Measurements from ENCODE around the gene CLDN16. TPM values are rescaled to one million over a fixed set of nuclear protein-coding genes. Genes with fewer than 3 reads are reported as not detected.

CLDN16 gene, protein sequence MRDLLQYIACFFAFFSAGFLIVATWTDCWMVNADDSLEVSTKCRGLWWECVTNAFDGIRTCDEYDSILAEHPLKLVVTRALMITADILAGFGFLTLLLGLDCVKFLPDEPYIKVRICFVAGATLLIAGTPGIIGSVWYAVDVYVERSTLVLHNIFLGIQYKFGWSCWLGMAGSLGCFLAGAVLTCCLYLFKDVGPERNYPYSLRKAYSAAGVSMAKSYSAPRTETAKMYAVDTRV
- total RNA-seq (2014; rRNA removed; shearing (Covaris generic); ENCODE audit: low replicate concordance): not detected in 2 replicates

DNA sequence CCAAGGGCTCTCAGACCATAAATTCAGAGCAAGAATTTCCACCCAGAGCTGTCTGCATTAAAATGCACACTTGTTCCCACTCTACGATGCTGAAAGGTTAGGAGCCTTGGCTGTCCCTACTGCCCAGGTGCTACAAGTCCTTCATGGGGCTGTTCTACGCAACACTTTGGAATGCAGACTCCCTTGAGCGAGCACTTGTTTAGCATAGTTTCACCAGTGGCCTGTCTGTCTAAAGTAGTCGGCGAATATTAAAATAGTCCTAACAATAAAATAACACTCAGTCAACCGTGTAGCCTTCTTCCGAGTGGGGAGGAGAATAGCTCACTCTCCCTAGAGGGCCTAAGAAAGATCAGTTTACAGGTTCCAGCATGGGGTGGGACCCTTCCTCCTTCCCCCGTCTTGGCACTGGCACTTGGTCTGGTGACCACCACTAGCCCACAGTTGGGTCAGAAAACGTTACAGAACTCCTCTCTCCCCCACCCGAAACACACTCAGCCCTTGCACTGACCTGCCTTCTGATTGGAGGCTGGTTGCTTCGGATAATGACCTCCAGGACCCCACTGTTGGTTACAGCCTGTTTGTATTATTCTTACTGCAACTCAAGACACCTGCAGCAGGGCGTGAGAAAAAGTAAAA lies at the start of gene CLDN16:
CLDN16 (plus strand) TSS at position 586 of the 636 bp plus-strand sequence. CDS start 167 bp downstream, outside the sequence.
- no peak within 1 kb of the TSS for H2AFZ ChIP-seq (ENCODE audit: low read length)
- H4K20me1 ChIP-seq (ENCODE audit: insufficient read depth, low read depth, low read length): no peaks in the 10 kb centered on the region
- H3K4me1 ChIP-seq (ENCODE audit: low read length): peaks cover 6% of the 10 kb centered on the region
- H3K4me2 ChIP-seq (ENCODE audit: low read depth, low read length, poor library complexity, severe bottlenecking): no peak within 1 kb of the TSS
- H3K27me3 ChIP-seq (ENCODE audit: low read length): no peaks in the 10 kb centered on the region
- H3K4me3 ChIP-seq (ENCODE audit: low read length): no peak within 1 kb of the TSS
- no peaks in the 10 kb centered on the region for H3K36me3 ChIP-seq (ENCODE audit: insufficient read depth, low read length)
- no peak within 1 kb of the TSS for H3K27ac ChIP-seq (ENCODE audit: low read length)
- H3K9ac ChIP-seq (ENCODE audit: low read length): no peak within 1 kb of the TSS
- no peaks in the 10 kb centered on the region for H3K9me3 ChIP-seq (ENCODE audit: low read length)
- DNase-seq: no peak
- no peaks in the 10 kb centered on the region for H3K79me2 ChIP-seq (ENCODE audit: low read length)
- H3K9me2 ChIP-seq (replicated peaks; ENCODE audit: insufficient read depth, low read length): no peaks in the 10 kb centered on the region

- Histone ChIP-seq H3K4me1 (ENCODE audit: low read length) (no peaks in the 10 kb centered on the region), H3K9me3 (ENCODE audit: low read length) (peaks cover 5% of the 10 kb centered on the region; the same call in 1 of the 2 replicates), H3K4me3 (ENCODE audit: low read length) (no peak overlapping the region), H3K36me3 (ENCODE audit: insufficient read depth, low read length) (no peaks in the 10 kb centered on the region), H3K9me2 (replicated peaks; ENCODE audit: insufficient read depth, low read length) (no peaks in the 10 kb centered on the region), H3K27me3 (ENCODE audit: low read length) (no peaks in the 10 kb centered on the region), H3K9ac (ENCODE audit: low read length) (no peak overlapping the region), H3K79me2 (ENCODE audit: low read length) (no peaks in the 10 kb centered on the region), H3K4me2 (ENCODE audit: low read depth, low read length, poor library complexity, severe bottlenecking) (no peak overlapping the region), H3K27ac (ENCODE audit: low read length) (no peak overlapping the region), H2AFZ (ENCODE audit: low read length) (no peak overlapping the region), H4K20me1 (ENCODE audit: insufficient read depth, low read depth, low read length) (no peaks in the 10 kb centered on the region)
- no peak for DNase-seq
Measured at GRCh38 chr3:190338717-190339116, 49.2 kb upstream of the CLDN16 start.

GRCh38 chr3:190339130-190339529 lies 48.8 kb upstream of the CLDN16 start:
- no peak overlapping the region for H3K4me3 ChIP-seq (ENCODE audit: low read length)
- H3K9ac ChIP-seq (ENCODE audit: low read length): no peak overlapping the region
- no peak overlapping the region for H3K27ac ChIP-seq (ENCODE audit: low read length)
- H2AFZ ChIP-seq (ENCODE audit: low read length): no peak overlapping the region
- H3K9me3 ChIP-seq (ENCODE audit: low read length): peaks cover 5% of the 10 kb centered on the region; the same call in 1 of the 2 replicates
- no peaks in the 10 kb centered on the region for H3K27me3 ChIP-seq (ENCODE audit: low read length)
- no peaks in the 10 kb centered on the region for H3K36me3 ChIP-seq (ENCODE audit: insufficient read depth, low read length)
- H3K9me2 ChIP-seq (replicated peaks; ENCODE audit: insufficient read depth, low read length): no peaks in the 10 kb centered on the region
- no peaks in the 10 kb centered on the region for H3K4me1 ChIP-seq (ENCODE audit: low read length)
- DNase-seq: no peak
- no peak overlapping the region for H3K4me2 ChIP-seq (ENCODE audit: low read depth, low read length, poor library complexity, severe bottlenecking)
- H3K79me2 ChIP-seq (ENCODE audit: low read length): no peaks in the 10 kb centered on the region
- H4K20me1 ChIP-seq (ENCODE audit: insufficient read depth, low read depth, low read length): no peaks in the 10 kb centered on the region

- H3K27ac ChIP-seq (ENCODE audit: low read length): no peak overlapping the region
- H3K4me2 ChIP-seq (ENCODE audit: low read depth, low read length, poor library complexity, severe bottlenecking): no peak overlapping the region
- no peaks in the 10 kb centered on the region for H3K79me2 ChIP-seq (ENCODE audit: low read length)
- H3K4me1 ChIP-seq (ENCODE audit: low read length): no peaks in the 10 kb centered on the region
- H3K4me3 ChIP-seq (ENCODE audit: low read length): no peak overlapping the region
- no peaks in the 10 kb centered on the region for H3K9me2 ChIP-seq (replicated peaks; ENCODE audit: insufficient read depth, low read length)
- H3K36me3 ChIP-seq (ENCODE audit: insufficient read depth, low read length): no peaks in the 10 kb centered on the region
- no peak overlapping the region for H3K9ac ChIP-seq (ENCODE audit: low read length)
- peaks cover 5% of the 10 kb centered on the region; the same call in 1 of the 2 replicates for H3K9me3 ChIP-seq (ENCODE audit: low read length)
- no peak for DNase-seq
- H4K20me1 ChIP-seq (ENCODE audit: insufficient read depth, low read depth, low read length): no peaks in the 10 kb centered on the region
- no peaks in the 10 kb centered on the region for H3K27me3 ChIP-seq (ENCODE audit: low read length)
- H2AFZ ChIP-seq (ENCODE audit: low read length): no peak overlapping the region
Measured at GRCh38 chr3:190340071-190340470, 47.9 kb upstream of the CLDN16 start.

DNA sequence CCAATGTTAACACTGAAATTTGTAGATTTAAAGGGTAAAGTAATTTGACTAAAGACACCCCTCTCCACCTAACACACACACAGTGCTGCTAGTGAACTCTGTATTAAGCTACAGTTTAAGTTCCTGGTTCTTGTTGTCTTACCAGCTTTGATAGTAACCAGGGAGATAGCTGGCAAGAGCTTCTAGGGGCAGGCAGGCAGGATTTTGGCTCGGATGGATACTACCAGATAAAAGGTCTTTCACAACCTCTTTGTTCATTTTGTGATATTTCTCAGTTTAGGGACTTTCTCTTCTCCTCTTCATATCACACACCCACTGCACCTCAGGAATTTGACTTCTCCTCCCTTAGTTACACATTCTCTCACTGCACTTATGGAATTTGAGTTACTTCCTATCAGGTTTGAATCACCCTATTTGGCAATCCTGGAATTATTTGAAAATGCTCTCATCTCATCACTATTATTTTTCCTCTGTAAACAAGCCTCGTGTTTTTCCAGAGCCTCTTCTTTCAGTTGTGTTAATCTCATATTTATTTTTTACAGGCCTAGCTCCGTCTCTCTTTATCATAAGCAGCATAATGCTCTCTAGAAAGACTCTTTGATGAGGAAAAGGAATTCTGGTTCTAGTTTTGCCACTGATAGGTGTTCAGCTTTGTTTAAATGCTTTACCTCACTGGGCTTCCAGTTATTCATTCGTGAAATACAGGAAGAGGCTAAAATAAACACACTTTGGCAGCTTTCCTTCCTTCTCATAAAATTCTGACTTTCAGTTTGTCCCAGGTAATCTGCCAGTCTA lies 42.7 kb upstream of the CLDN16 start:
- Histone ChIP-seq H3K27ac (ENCODE audit: low read length) (no peak overlapping the region), H3K27me3 (ENCODE audit: low read length) (no peaks in the 10 kb centered on the region), H3K4me3 (ENCODE audit: low read length) (no peak overlapping the region), H3K9me2 (replicated peaks; ENCODE audit: insufficient read depth, low read length) (no peaks in the 10 kb centered on the region), H3K4me1 (ENCODE audit: low read length) (no peaks in the 10 kb centered on the region), H3K9me3 (ENCODE audit: low read length) (peaks cover 6% of the 10 kb centered on the region; the same call in 1 of the 2 replicates), H3K36me3 (ENCODE audit: insufficient read depth, low read length) (no peaks in the 10 kb centered on the region), H2AFZ (ENCODE audit: low read length) (no peak overlapping the region), H3K9ac (ENCODE audit: low read length) (no peak overlapping the region), H3K4me2 (ENCODE audit: low read depth, low read length, poor library complexity, severe bottlenecking) (no peak overlapping the region), H4K20me1 (ENCODE audit: insufficient read depth, low read depth, low read length) (no peaks in the 10 kb centered on the region), H3K79me2 (ENCODE audit: low read length) (no peaks in the 10 kb centered on the region)
- no peak for DNase-seq

DNA sequence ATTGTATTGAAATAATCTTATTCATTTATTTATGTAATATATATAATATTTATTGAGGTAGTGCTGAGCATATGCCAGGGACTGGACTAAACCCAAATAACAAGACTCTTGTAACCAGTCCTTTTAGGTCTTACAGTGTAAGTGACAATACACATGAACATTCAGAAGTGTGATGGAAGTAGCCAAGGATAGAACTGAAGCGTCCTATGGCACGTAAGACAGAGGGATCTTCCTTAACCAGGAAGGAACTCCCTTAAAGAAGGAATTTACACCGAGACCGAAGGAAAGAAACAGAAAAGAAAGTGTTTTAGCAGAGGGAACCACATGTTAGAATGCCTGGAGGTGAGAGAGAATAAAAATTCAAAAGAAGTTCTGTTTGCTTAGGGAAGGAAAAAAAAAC lies 42.1 kb upstream of the CLDN16 start:
- no peak overlapping the region for H3K9ac ChIP-seq (ENCODE audit: low read length)
- no peaks in the 10 kb centered on the region for H3K4me1 ChIP-seq (ENCODE audit: low read length)
- no peaks in the 10 kb centered on the region for H3K9me2 ChIP-seq (replicated peaks; ENCODE audit: insufficient read depth, low read length)
- no peaks in the 10 kb centered on the region for H3K27me3 ChIP-seq (ENCODE audit: low read length)
- no peak overlapping the region for H3K4me3 ChIP-seq (ENCODE audit: low read length)
- no peak overlapping the region for H2AFZ ChIP-seq (ENCODE audit: low read length)
- DNase-seq: no peak
- H3K9me3 ChIP-seq (ENCODE audit: low read length): peaks cover 6% of the 10 kb centered on the region; the same call in 1 of the 2 replicates
- H3K79me2 ChIP-seq (ENCODE audit: low read length): no peaks in the 10 kb centered on the region
- no peaks in the 10 kb centered on the region for H4K20me1 ChIP-seq (ENCODE audit: insufficient read depth, low read depth, low read length)
- H3K27ac ChIP-seq (ENCODE audit: low read length): no peak overlapping the region
- no peak overlapping the region for H3K4me2 ChIP-seq (ENCODE audit: low read depth, low read length, poor library complexity, severe bottlenecking)
- no peaks in the 10 kb centered on the region for H3K36me3 ChIP-seq (ENCODE audit: insufficient read depth, low read length)

DNA sequence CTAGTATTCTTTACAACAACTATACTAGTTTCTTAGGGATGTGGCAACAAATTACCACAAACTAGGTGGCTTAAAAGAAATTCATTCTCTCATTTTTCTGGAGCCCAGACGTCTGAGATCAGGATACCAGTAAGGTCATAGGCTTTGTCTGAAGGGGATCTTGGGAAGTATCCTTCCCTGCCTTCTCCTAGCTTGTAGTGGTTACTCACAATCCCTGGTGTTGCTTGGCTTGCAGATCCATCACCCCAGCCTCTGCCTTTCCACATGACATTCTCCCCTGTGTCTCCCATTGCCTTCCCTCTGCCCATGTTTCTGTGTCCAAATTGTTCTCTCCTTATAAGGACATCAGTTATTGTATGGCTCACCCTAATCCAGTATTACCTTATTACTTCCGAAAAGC lies 41.4 kb upstream of the CLDN16 start:
- Histone ChIP-seq H3K4me1 (ENCODE audit: low read length) (no peaks in the 10 kb centered on the region), H3K9me2 (replicated peaks; ENCODE audit: insufficient read depth, low read length) (no peaks in the 10 kb centered on the region), H3K27ac (ENCODE audit: low read length) (no peak overlapping the region), H3K9ac (ENCODE audit: low read length) (no peak overlapping the region), H3K79me2 (ENCODE audit: low read length) (no peaks in the 10 kb centered on the region), H4K20me1 (ENCODE audit: insufficient read depth, low read depth, low read length) (no peaks in the 10 kb centered on the region), H3K27me3 (ENCODE audit: low read length) (no peaks in the 10 kb centered on the region), H2AFZ (ENCODE audit: low read length) (no peak overlapping the region), H3K4me2 (ENCODE audit: low read depth, low read length, poor library complexity, severe bottlenecking) (no peak overlapping the region), H3K4me3 (ENCODE audit: low read length) (no peak overlapping the region), H3K36me3 (ENCODE audit: insufficient read depth, low read length) (no peaks in the 10 kb centered on the region), H3K9me3 (ENCODE audit: low read length) (0 out of 2 replicates have a peak, but pooled peaks cover 6% of the 10 kb centered on the region)
- no peak for DNase-seq

DNA sequence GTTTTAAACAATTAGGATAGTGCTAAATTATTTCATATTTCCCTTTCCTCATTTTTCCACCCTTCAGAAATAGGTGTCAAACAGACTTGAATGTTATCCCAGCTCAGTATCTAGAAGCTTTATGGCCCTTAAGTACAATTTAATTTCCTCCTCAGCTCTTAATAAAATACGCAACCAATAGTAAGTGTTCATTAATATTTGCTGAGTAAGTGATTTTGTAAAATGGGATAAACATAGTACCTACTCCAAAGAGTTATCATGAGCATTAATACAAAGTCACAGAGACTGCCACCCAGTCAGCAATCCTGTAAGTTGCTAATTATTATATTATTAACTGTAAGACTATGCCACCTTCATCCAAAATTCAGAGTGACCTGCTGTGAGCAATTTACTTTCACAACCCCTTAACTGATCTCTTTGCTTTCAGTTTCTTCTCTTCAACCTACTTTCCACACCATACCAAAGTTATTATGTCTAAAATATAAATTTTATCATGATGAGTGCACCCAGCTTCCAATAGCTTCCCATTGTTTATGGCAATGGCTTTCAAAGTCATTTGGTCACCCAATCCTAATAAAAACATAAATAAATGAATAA lies 35.0 kb upstream of the CLDN16 start:
- no peak overlapping the region for H3K9ac ChIP-seq (ENCODE audit: low read length)
- H3K79me2 ChIP-seq (ENCODE audit: low read length): no peaks in the 10 kb centered on the region
- H3K4me3 ChIP-seq (ENCODE audit: low read length): no peak overlapping the region
- no peak overlapping the region for H3K4me2 ChIP-seq (ENCODE audit: low read depth, low read length, poor library complexity, severe bottlenecking)
- no peak for DNase-seq
- H3K27me3 ChIP-seq (ENCODE audit: low read length): no peaks in the 10 kb centered on the region
- H3K9me3 ChIP-seq (ENCODE audit: low read length): peaks cover 9% of the 10 kb centered on the region; the same call in 1 of the 2 replicates
- H3K4me1 ChIP-seq (ENCODE audit: low read length): no peaks in the 10 kb centered on the region
- H3K36me3 ChIP-seq (ENCODE audit: insufficient read depth, low read length): no peaks in the 10 kb centered on the region
- H4K20me1 ChIP-seq (ENCODE audit: insufficient read depth, low read depth, low read length): no peaks in the 10 kb centered on the region
- H3K9me2 ChIP-seq (replicated peaks; ENCODE audit: insufficient read depth, low read length): no peaks in the 10 kb centered on the region
- no peak overlapping the region for H2AFZ ChIP-seq (ENCODE audit: low read length)
- no peak overlapping the region for H3K27ac ChIP-seq (ENCODE audit: low read length)

All from Karpas-422 (cell line).